Fibroblast of lung (primary cell): Measurements from ENCODE around the gene LDLRAD3. TPM values are rescaled to one million over a fixed set of nuclear protein-coding genes. Genes with fewer than 3 reads are reported as not detected.

Experiments
- DNase-seq, 2 donors: peaks; one replicate each; pipeline versions ENCODE4 v3.0.0 to v3.0.0-alpha.2; 2010; ENCODE audit warnings: low read depth in 2 of 2
- H2AFZ ChIP-seq: 2 replicates; pipeline ENCODE4 v1.5.1; 2012; ENCODE audit warnings: low read length, control low read depth, inconsistent platforms
- H3K27ac ChIP-seq: 2 replicates; pipeline ENCODE4 v1.5.1; 2011; ENCODE audit warnings: low read length, control low read depth; ENCODE audit not compliant: insufficient read depth
- H3K27me3 ChIP-seq: 2 replicates; pipeline ENCODE4 v1.5.1; 2011; ENCODE audit warnings: mild to moderate bottlenecking, low read length; ENCODE audit not compliant: control insufficient read depth, insufficient read depth
- H3K36me3 ChIP-seq: 2 replicates; pipeline ENCODE4 v1.5.1; 2011; ENCODE audit warnings: low read length; ENCODE audit not compliant: control insufficient read depth, insufficient read depth
- H3K4me1 ChIP-seq: 2 replicates; pipeline ENCODE4 v1.5.1; 2011; ENCODE audit warnings: low read length; ENCODE audit not compliant: control insufficient read depth, insufficient read depth; ENCODE audit errors: extremely low read depth
- H3K4me2 ChIP-seq: 2 replicates; pipeline ENCODE4 v1.5.1; 2011; ENCODE audit warnings: low read length, control low read depth; ENCODE audit not compliant: insufficient read depth; ENCODE audit errors: extremely low read depth
- H3K4me3 ChIP-seq, 4 experiments: fragments of 200-600 bp in 1 of 4; sonication (generic) in 1 of 4; replicated peaks in 1 of 4; 2 replicates each; pipeline ENCODE4 v1.5.1; 2011 to 2016; ENCODE audit warnings: low read length in 4 of 4, low read depth in 3 of 4, mild to moderate bottlenecking in 3 of 4, control low read depth in 2 of 4, inconsistent platforms in 1 of 4, mixed read lengths in 1 of 4; ENCODE audit not compliant: insufficient read depth in 1 of 4; ENCODE audit errors: control extremely low read depth in 1 of 4
- H3K79me2 ChIP-seq: 2 replicates; pipeline ENCODE4 v1.5.1; 2012; ENCODE audit warnings: mild to moderate bottlenecking, low read length, inconsistent platforms; ENCODE audit not compliant: control insufficient read depth, insufficient read depth
- H3K9ac ChIP-seq: 2 replicates; pipeline ENCODE4 v1.5.1; 2011; ENCODE audit warnings: mild to moderate bottlenecking, low read length, control low read depth; ENCODE audit not compliant: insufficient read depth
- H3K9me3 ChIP-seq: 2 replicates; pipeline ENCODE4 v1.5.1; 2012; ENCODE audit warnings: low read depth, low read length; ENCODE audit not compliant: control insufficient read depth, insufficient read depth
- H4K20me1 ChIP-seq: 2 replicates; pipeline ENCODE4 v1.5.1; 2011; ENCODE audit warnings: low read length; ENCODE audit not compliant: control insufficient read depth, insufficient read depth; ENCODE audit errors: extremely low read depth
- CTCF ChIP-seq, 2 donors: IDR thresholded peaks in 1 of 2; conservative IDR thresholded peaks in 1 of 2; 1 replicate in 1 of 2; 2 replicates in 1 of 2; pipeline ENCODE4 v1.5.1; 2011 to 2012; ENCODE audit warnings: low read length in 2 of 2, control low read depth in 1 of 2, inconsistent platforms in 1 of 2, low read depth in 1 of 2, mild to moderate bottlenecking in 1 of 2
- EZH2 ChIP-seq: IDR thresholded peaks from 2 replicates; pipeline ENCODE4 v1.5.1; 2012; ENCODE audit warnings: low read length, control low read depth, mild to moderate bottlenecking; ENCODE audit errors: missing control alignments
- polyA plus RNA-seq, 2 donors: library from polyadenylated mRNA; depleted of rRNA in 1 of 2; stranded (reverse) in 1 of 2; unstranded in 1 of 2; fragments of >200 nt; gene quantifications; 2 replicates each; pipeline ENCODE4 v1.2.1, GENCODE V29; 2011 to 2012; ENCODE audit warnings: missing spikeins in 1 of 2
- total RNA-seq: library from RNA; depleted of rRNA; stranded (reverse); fragments of >200 nt; gene quantifications from 2 replicates; pipeline ENCODE4 v1.2.1, GENCODE V29; 2014

The LDLRAD3 gene
- total and polyA plus RNA-seq, 2 donors (not counting 1 experiment from before 2014, with no cell fraction given) = 3.8 to 7.8 TPM

- no peaks in the 10 kb centered on the region for H3K4me1 ChIP-seq
- H3K4me3 ChIP-seq = no peak overlapping the region
- no peak overlapping the region for H3K9ac ChIP-seq
- no peak overlapping the region for H3K4me2 ChIP-seq
- no peaks in the 10 kb centered on the region for H3K9me3 ChIP-seq
- no peak overlapping the region for H3K27ac ChIP-seq
- H3K36me3 ChIP-seq = no peaks in the 10 kb centered on the region
- no peaks in the 10 kb centered on the region for H3K79me2 ChIP-seq
- TF ChIP-seq CTCF (conservative IDR thresholded peaks at IDR 0.05 in 1 of 2, IDR thresholded peaks at IDR 0.05 in 1 of 2; ENCODE audit: low read depth in 1 of 2, low read length in 2 of 2) (no peak), EZH2 (no peak)
- no peak for DNase-seq
- no peak overlapping the region for H2AFZ ChIP-seq
- no peaks in the 10 kb centered on the region for H4K20me1 ChIP-seq
- no peaks in the 10 kb centered on the region for H3K27me3 ChIP-seq
Measured at GRCh38 chr11:35997902-35998520, 54.1 kb downstream of the LDLRAD3 start.

- Histone ChIP-seq H3K79me2 (no peaks in the 10 kb centered on the region), H3K4me2 (no peak overlapping the region), H3K36me3 (no peaks in the 10 kb centered on the region), H2AFZ (no peak overlapping the region), H3K4me3 (no peak overlapping the region), H3K27ac (no peak overlapping the region), H3K27me3 (no peaks in the 10 kb centered on the region), H3K9ac (no peak overlapping the region), H4K20me1 (no peaks in the 10 kb centered on the region), H3K9me3 (no peaks in the 10 kb centered on the region), H3K4me1 (no peaks in the 10 kb centered on the region)
- TF ChIP-seq EZH2 (no peak), CTCF (conservative IDR thresholded peaks at IDR 0.05 in 1 of 2, IDR thresholded peaks at IDR 0.05 in 1 of 2; ENCODE audit: low read depth in 1 of 2, low read length in 2 of 2) (no peak)
- DNase-seq = no peak
Measured at GRCh38 chr11:35998634-35999033, 54.8 kb downstream of the LDLRAD3 start.

DNA sequence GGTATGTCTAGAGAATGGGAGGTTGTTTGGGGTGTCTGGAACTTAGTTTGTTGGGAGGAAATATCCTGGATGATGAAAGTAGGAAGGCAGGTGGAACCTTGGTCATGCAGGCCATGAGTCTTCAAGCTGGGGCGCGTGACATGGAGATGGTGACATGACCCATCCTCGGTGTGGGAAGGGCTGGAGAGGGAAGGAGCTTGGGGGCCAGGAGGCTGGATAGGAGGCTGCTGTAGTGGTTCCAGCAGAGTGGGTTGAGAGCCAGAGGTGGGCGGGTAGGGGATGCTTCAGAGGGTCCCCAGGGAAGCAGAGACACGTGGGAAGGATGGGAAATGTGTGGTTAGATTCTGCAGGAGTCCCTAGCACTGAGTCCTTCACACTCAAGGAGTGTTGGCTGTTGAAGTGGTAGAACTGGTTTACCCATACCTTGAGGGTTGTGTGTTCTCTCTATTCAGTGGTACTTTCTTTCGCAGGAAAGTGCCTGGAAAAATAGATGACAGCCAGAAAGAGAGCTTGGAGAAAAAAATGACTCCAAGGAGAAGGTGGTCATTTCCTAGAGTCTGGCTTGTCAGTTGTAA, 56.8 kb downstream of the LDLRAD3 start:
- H3K9me3 ChIP-seq = no peaks in the 10 kb centered on the region
- H2AFZ ChIP-seq = no peak overlapping the region
- H3K27me3 ChIP-seq = no peaks in the 10 kb centered on the region
- H3K4me2 ChIP-seq = no peak overlapping the region
- TF ChIP-seq CTCF (conservative IDR thresholded peaks at IDR 0.05 in 1 of 2, IDR thresholded peaks at IDR 0.05 in 1 of 2; ENCODE audit: low read depth in 1 of 2, low read length in 2 of 2) = no peak
- DNase-seq = no peak
- H3K9ac ChIP-seq = no peak overlapping the region
- no peaks in the 10 kb centered on the region for H3K4me1 ChIP-seq
- no peaks in the 10 kb centered on the region for H4K20me1 ChIP-seq
- no peaks in the 10 kb centered on the region for H3K79me2 ChIP-seq
- H3K27ac ChIP-seq = no peak overlapping the region
- H3K36me3 ChIP-seq = no peaks in the 10 kb centered on the region
- no peak overlapping the region for H3K4me3 ChIP-seq
